Measurements from ENCODE around the gene RPS23.

Gene RPS23

GRCh38 chr5:82244151-82244550 lies 34.0 kb downstream of the RPS23 start:
- DNase-seq: no peak

GRCh38 chr5:82234885-82235284 lies 43.3 kb downstream of the RPS23 start:
- no peak for DNase-seq

GRCh38 chr5:82225525-82226172 lies 52.5 kb downstream of the RPS23 start:
- DNase-seq: peak; percentile 35

Data from activated CD4-positive, alpha-beta T cell treated with anti-CD3 and anti-CD28 coated beads for 1 hour (primary cell).